Natural killer cell (primary cell): ENCODE data around the gene CD200. TPM values are rescaled to one million over a fixed set of nuclear protein-coding genes. Genes with fewer than 3 reads are reported as not detected.

Experiments used
- ATAC-seq, 3 donors: fragments of 150-1000 bp in 2 of 3; fragments of 200-7000 bp in 1 of 3; cut with Tn5 transposase; 1 replicate in 1 of 3; 2 replicates in 2 of 3; pipeline ENCODE4 v1.10.0; 2021; ENCODE audit warnings: mild to moderate bottlenecking in 2 of 3, moderate library complexity in 2 of 3
- DNase-seq, 2 donors: peaks; one replicate each; pipeline versions ENCODE4 v3.0.0 to v3.0.0-alpha.2; 2013 to 2021; ENCODE audit warnings: mixed read lengths in 1 of 2
- H3K27ac ChIP-seq: one replicate; pipeline ENCODE4 v1.5.1; 2013; ENCODE audit warnings: mild to moderate bottlenecking, low read length
- H3K27me3 ChIP-seq: one replicate; pipeline ENCODE4 v1.6.1; 2013; ENCODE audit warnings: low read length; ENCODE audit not compliant: control insufficient read depth, insufficient read depth
- H3K36me3 ChIP-seq: one replicate; pipeline ENCODE4 v1.6.1; 2013; ENCODE audit warnings: low read length; ENCODE audit not compliant: control insufficient read depth, insufficient read depth
- H3K4me1 ChIP-seq: one replicate; pipeline ENCODE4 v1.6.1; 2013; ENCODE audit warnings: low read length; ENCODE audit not compliant: control insufficient read depth, insufficient read depth
- H3K4me3 ChIP-seq: one replicate; pipeline ENCODE4 v1.5.1; 2013; ENCODE audit warnings: low read length
- H3K9me3 ChIP-seq: one replicate; pipeline ENCODE4 v1.6.1; 2013; ENCODE audit warnings: low read length; ENCODE audit not compliant: control insufficient read depth, insufficient read depth
- H3K27ac Mint-ChIP-seq, 2 donors: one replicate each; pipeline ENCODE4 v1.8.0; 2022; ENCODE audit warnings: mild to moderate bottlenecking in 2 of 2, mixed read lengths in 2 of 2, moderate library complexity in 1 of 2
- H3K27me3 Mint-ChIP-seq, 2 donors: one replicate each; pipeline ENCODE4 v1.8.0; 2022; ENCODE audit warnings: low read depth in 2 of 2, mixed read lengths in 2 of 2
- H3K36me3 Mint-ChIP-seq: one replicate; pipeline ENCODE4 v1.8.0; 2022; ENCODE audit warnings: mixed read lengths
- H3K4me1 Mint-ChIP-seq, 2 donors: one replicate each; pipeline ENCODE4 v1.8.0; 2022; ENCODE audit warnings: mixed read lengths in 2 of 2
- H3K4me3 Mint-ChIP-seq: one replicate; pipeline ENCODE4 v1.8.0; 2022; ENCODE audit warnings: mild to moderate bottlenecking, moderate library complexity, mixed read lengths
- H3K9me3 Mint-ChIP-seq, 2 donors: one replicate each; pipeline ENCODE4 v1.8.0; 2022; ENCODE audit warnings: mixed read lengths in 2 of 2
- WGBS: methylation state at CpG from one replicate; pipeline ENCODE4 v1.1.7; 2013; ENCODE audit warnings: missing lambda C conversion rate; ENCODE audit not compliant: insufficient coverage; 5-methylcytosine and 5-hydroxymethylcytosine counted together
- intact Hi-C: fragments of 100-400 bp; cut with micrococcal nuclease; formaldehyde crosslinking; loops from one replicate; pipeline ENCODE4 v1.14.2; 2022
- total RNA-seq, 4 donors: library from RNA; stranded (reverse); fragments of 120-200 nt in 1 of 4; gene quantifications; one replicate each; pipeline versions ENCODE4 v1.2.3 to v1.2.4, GENCODE V29; 2013 to 2022
- TF ChIP-seq, protein P1 (sequence below): fragments of 200-600 bp; IDR thresholded peaks from one replicate; pipeline ENCODE4 v1.8.0; 2022; ENCODE audit warnings: antibody characterized with exemption

Gene CD200
- total RNA-seq, 3 donors from 2014 or later (not counting 1 experiment from before 2014, with no cell fraction given) = 0.35 TPM; not detected in 2

DNA sequence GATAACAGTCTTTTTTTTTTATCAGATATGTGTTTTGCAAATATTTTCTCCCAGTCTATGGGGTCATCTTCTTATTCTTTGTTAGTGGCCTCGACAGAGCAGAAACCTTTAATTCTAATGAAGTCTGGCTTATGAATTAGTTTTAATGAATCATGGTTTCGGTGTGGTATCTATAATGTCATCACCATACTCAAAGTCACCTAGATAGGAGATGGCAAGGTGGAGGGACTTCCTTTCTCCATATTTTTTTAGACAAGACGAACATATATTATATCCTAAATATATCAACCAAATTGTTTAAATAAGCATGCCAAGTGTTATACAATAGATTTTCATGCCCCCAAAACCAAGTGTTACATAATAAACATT lies 60.4 kb downstream of the CD200 start:
- no peaks in the 10 kb centered on the region for H3K27me3 ChIP-seq
- H3K4me3 Mint-ChIP-seq = no peak overlapping the region
- no peaks in the 10 kb centered on the region for H3K36me3 Mint-ChIP-seq
- no peak overlapping the region for H3K27ac ChIP-seq
- H3K27ac Mint-ChIP-seq = no peak overlapping the region
- intact Hi-C loops = no loop called here
- no peak overlapping the region for H3K4me3 ChIP-seq
- DNase-seq (no peak), ATAC-seq (no peak)
- H3K36me3 ChIP-seq = no peaks in the 10 kb centered on the region
- H3K27me3 Mint-ChIP-seq = peaks cover 0 to 6% of the 10 kb centered on the region in 2 donors
- no peaks in the 10 kb centered on the region for H3K4me1 ChIP-seq
- no peaks in the 10 kb centered on the region for H3K9me3 Mint-ChIP-seq
- TF ChIP-seq, protein P1, sequence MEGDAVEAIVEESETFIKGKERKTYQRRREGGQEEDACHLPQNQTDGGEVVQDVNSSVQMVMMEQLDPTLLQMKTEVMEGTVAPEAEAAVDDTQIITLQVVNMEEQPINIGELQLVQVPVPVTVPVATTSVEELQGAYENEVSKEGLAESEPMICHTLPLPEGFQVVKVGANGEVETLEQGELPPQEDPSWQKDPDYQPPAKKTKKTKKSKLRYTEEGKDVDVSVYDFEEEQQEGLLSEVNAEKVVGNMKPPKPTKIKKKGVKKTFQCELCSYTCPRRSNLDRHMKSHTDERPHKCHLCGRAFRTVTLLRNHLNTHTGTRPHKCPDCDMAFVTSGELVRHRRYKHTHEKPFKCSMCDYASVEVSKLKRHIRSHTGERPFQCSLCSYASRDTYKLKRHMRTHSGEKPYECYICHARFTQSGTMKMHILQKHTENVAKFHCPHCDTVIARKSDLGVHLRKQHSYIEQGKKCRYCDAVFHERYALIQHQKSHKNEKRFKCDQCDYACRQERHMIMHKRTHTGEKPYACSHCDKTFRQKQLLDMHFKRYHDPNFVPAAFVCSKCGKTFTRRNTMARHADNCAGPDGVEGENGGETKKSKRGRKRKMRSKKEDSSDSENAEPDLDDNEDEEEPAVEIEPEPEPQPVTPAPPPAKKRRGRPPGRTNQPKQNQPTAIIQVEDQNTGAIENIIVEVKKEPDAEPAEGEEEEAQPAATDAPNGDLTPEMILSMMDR = no peak
- peaks cover 0 to 8% of the 10 kb centered on the region in 2 donors for H3K4me1 Mint-ChIP-seq
- H3K9me3 ChIP-seq = no peaks in the 10 kb centered on the region
- 80% methylated on average over 1 of the region's 3 CpGs for WGBS

DNA sequence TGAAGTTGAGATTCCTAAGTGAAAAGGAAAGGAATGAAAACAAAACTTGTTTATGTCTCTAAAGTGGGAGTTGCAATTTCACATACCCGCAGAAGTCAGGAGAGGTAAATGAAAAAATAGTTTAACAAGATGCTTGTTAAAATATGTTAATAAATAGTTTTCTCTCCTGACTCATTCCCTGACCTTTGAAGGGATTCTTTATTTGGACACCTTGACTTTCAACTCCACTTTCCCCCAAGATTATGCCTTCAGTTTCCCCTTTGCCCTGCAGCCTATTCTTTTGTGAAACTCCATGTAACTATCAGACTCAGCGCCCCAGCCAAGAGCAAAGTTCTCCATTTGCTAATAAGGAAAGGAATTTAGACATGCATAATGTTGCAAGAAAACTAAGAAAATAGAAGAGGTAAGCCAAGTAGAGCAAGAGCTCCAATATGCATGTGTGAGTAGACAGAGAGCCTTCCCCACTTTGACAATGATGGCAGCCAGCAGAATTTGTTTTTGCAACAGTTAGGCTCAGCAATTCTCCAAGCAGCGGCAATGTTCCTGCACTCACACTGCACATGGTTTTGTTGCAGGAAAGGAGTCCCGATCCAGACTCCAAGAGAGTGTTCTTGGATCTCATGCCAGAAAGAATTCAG lies 61.2 kb downstream of the CD200 start:
- no peak overlapping the region for H3K4me3 ChIP-seq
- H3K36me3 ChIP-seq = no peaks in the 10 kb centered on the region
- TF ChIP-seq, protein P1 = no peak
- Mint-ChIP-seq H3K4me1 (peaks cover 0 to 8% of the 10 kb centered on the region in 2 donors), H3K9me3 (no peaks in the 10 kb centered on the region), H3K4me3 (no peak overlapping the region), H3K36me3 (no peaks in the 10 kb centered on the region), H3K27ac (no peak overlapping the region), H3K27me3 (peaks cover 0 to 6% of the 10 kb centered on the region in 2 donors)
- ATAC-seq (no peak), DNase-seq (no peak)
- no peak overlapping the region for H3K27ac ChIP-seq
- no peaks in the 10 kb centered on the region for H3K27me3 ChIP-seq
- intact Hi-C loops = no loop called here
- 96% methylated on average over 4 of the region's 4 CpGs for WGBS
- H3K4me1 ChIP-seq = no peaks in the 10 kb centered on the region
- no peaks in the 10 kb centered on the region for H3K9me3 ChIP-seq

DNA sequence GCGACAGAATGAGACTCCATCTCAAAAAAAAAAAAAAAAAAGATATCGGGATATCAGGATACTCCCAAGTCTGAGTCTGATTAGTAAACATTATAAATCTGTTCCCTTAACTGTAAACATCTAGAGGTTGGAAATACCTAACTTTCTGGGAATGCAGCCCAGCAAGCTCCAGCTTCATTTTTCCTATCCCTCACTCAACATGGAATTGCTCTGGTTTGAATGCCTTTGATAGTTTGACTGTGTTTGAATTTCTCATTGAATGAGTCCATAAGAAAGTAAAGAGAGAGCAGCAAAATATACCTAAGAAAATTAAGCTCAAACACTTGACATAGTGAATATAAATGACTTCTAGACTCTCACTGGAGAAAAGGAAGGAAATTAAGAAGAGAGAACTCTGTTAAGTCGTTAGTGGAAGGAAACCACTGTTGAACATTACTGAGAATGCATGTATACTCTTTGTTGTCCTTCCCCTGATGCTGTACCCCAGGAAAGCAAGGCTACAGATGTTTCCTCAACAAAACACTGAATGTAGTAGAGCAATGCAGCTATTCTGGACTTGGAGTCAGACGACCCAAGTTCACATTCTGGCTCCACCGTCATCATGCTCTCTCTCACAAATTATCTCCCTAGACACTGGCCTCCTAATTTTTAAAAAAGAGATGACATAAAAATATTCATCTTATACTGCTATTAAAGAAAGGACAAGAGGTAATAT lies 62.4 kb downstream of the CD200 start:
- TF ChIP-seq, protein P1 = no peak
- WGBS = 50% methylated on average over 2 of the region's 5 CpGs
- peaks cover 0 to 6% of the 10 kb centered on the region in 2 donors for H3K27me3 Mint-ChIP-seq
- Histone ChIP-seq H3K9me3 (no peaks in the 10 kb centered on the region), H3K4me3 (no peak overlapping the region), H3K36me3 (no peaks in the 10 kb centered on the region), H3K27me3 (no peaks in the 10 kb centered on the region), H3K27ac (no peak overlapping the region), H3K4me1 (no peaks in the 10 kb centered on the region)
- peaks cover 0 to 8% of the 10 kb centered on the region in 2 donors for H3K4me1 Mint-ChIP-seq
- H3K27ac Mint-ChIP-seq = no peak overlapping the region
- intact Hi-C loops = no loop called here
- H3K4me3 Mint-ChIP-seq = no peak overlapping the region
- DNase-seq = no peak
- no peaks in the 10 kb centered on the region for H3K9me3 Mint-ChIP-seq
- ATAC-seq = no peak
- no peaks in the 10 kb centered on the region for H3K36me3 Mint-ChIP-seq
